ENCODE measurements around the gene PHETA1.
A peak's percentile ranks its signal among the peaks of the same experiment; 100 is the strongest.

PHETA1 gene

GRCh38 chr12:111368291-111368787, 556 bp downstream of the PHETA1 start:
- no peaks in the 10 kb centered on the region for H3K27me3 ChIP-seq (ENCODE audit: control insufficient read depth, insufficient read depth, low read length)
- no peak overlapping the region for H3K27ac ChIP-seq
- H3K9me3 ChIP-seq (ENCODE audit: control insufficient read depth, low read length) = no peaks in the 10 kb centered on the region
- peaks cover 6% of the 10 kb centered on the region for H3K4me1 ChIP-seq
- H3K4me2 ChIP-seq (ENCODE audit: low read length) = peak overlapping the region; percentile 63
- H2AFZ ChIP-seq = peak overlapping the region; percentile 92
- H3K79me2 ChIP-seq = no peaks in the 10 kb centered on the region
- peak overlapping the region; percentile 16 for H3K9ac ChIP-seq
- no peak for TF ChIP-seq CTCF (IDR thresholded peaks at IDR 0.05)
- H3K4me3 ChIP-seq (ENCODE audit: low read depth, low read length) = peak overlapping the region; percentile 72
- H3K36me3 ChIP-seq (ENCODE audit: control insufficient read depth, insufficient read depth, low read length) = no peaks in the 10 kb centered on the region

GRCh38 chr12:111367661-111368221, 1.2 kb downstream of the PHETA1 start:
- Histone ChIP-seq H3K36me3 (ENCODE audit: control insufficient read depth, insufficient read depth, low read length) (no peaks in the 10 kb centered on the region), H3K4me2 (ENCODE audit: low read length) (peak overlapping the region; percentile 63), H3K27ac (no peak overlapping the region), H3K4me1 (peaks cover 6% of the 10 kb centered on the region), H3K9ac (no peak overlapping the region), H2AFZ (peak overlapping the region; percentile 92), H3K79me2 (no peaks in the 10 kb centered on the region), H3K27me3 (ENCODE audit: control insufficient read depth, insufficient read depth, low read length) (no peaks in the 10 kb centered on the region), H3K4me3 (ENCODE audit: low read depth, low read length) (peak overlapping the region; percentile 72), H3K9me3 (ENCODE audit: control insufficient read depth, low read length) (no peaks in the 10 kb centered on the region)
- TF ChIP-seq CTCF (IDR thresholded peaks at IDR 0.05) = no peak

GRCh38 chr12:111366583-111366982, 2.3 kb downstream of the PHETA1 start:
- Histone ChIP-seq H3K27ac (no peak overlapping the region), H3K36me3 (ENCODE audit: control insufficient read depth, insufficient read depth, low read length) (no peaks in the 10 kb centered on the region), H3K4me3 (ENCODE audit: low read depth, low read length) (no peak overlapping the region), H3K4me2 (ENCODE audit: low read length) (no peak overlapping the region), H3K9ac (no peak overlapping the region), H3K27me3 (ENCODE audit: control insufficient read depth, insufficient read depth, low read length) (no peaks in the 10 kb centered on the region), H3K79me2 (no peaks in the 10 kb centered on the region), H2AFZ (no peak overlapping the region), H3K4me1 (peaks cover 6% of the 10 kb centered on the region), H3K9me3 (ENCODE audit: control insufficient read depth, low read length) (no peaks in the 10 kb centered on the region)
- TF ChIP-seq CTCF (IDR thresholded peaks at IDR 0.05) = no peak

- H3K4me1 ChIP-seq = peaks cover 6% of the 10 kb centered on the region
- H3K27me3 ChIP-seq (ENCODE audit: control insufficient read depth, insufficient read depth, low read length) = no peaks in the 10 kb centered on the region
- no peaks in the 10 kb centered on the region for H3K9me3 ChIP-seq (ENCODE audit: control insufficient read depth, low read length)
- H3K27ac ChIP-seq = no peak overlapping the region
- H3K36me3 ChIP-seq (ENCODE audit: control insufficient read depth, insufficient read depth, low read length) = no peaks in the 10 kb centered on the region
- no peaks in the 10 kb centered on the region for H3K79me2 ChIP-seq
- H3K4me3 ChIP-seq (ENCODE audit: low read depth, low read length) = no peak overlapping the region
- H3K9ac ChIP-seq = no peak overlapping the region
- no peak for TF ChIP-seq CTCF (IDR thresholded peaks at IDR 0.05)
- H2AFZ ChIP-seq = no peak overlapping the region
- no peak overlapping the region for H3K4me2 ChIP-seq (ENCODE audit: low read length)
Observed at GRCh38 chr12:111366075-111366474, 2.8 kb downstream of the PHETA1 start.

GRCh38 chr12:111363578-111363977, 5.3 kb downstream of the PHETA1 start:
- no peak overlapping the region for H3K4me3 ChIP-seq (ENCODE audit: low read depth, low read length)
- no peak overlapping the region for H3K9ac ChIP-seq
- H3K79me2 ChIP-seq = no peaks in the 10 kb centered on the region
- no peak overlapping the region for H3K4me2 ChIP-seq (ENCODE audit: low read length)
- H3K27me3 ChIP-seq (ENCODE audit: control insufficient read depth, insufficient read depth, low read length) = no peaks in the 10 kb centered on the region
- peaks cover 6% of the 10 kb centered on the region for H3K4me1 ChIP-seq
- no peak overlapping the region for H2AFZ ChIP-seq
- H3K27ac ChIP-seq = no peak overlapping the region
- no peak for TF ChIP-seq CTCF (IDR thresholded peaks at IDR 0.05)
- no peaks in the 10 kb centered on the region for H3K36me3 ChIP-seq (ENCODE audit: control insufficient read depth, insufficient read depth, low read length)
- no peaks in the 10 kb centered on the region for H3K9me3 ChIP-seq (ENCODE audit: control insufficient read depth, low read length)

All from parathyroid adenoma (tissue), 2 donors.